Measurements from ENCODE around the gene ITGA7. TPM values are rescaled to one million over a fixed set of nuclear protein-coding genes. Genes with fewer than 3 reads are reported as not detected.

ITGA7 gene
- total RNA-seq, 4 donors from 2014 or later: 9.5 to 20.6 (median 15.8) TPM

- Histone ChIP-seq H3K27me3 (no peaks in the 10 kb centered on the region), H3K4me1 (peaks cover 10% of the 10 kb centered on the region), H3K9me3 (no peaks in the 10 kb centered on the region), H3K27ac (peak overlapping the region; percentile 44), H3K4me3 (no peak overlapping the region), H3K36me3 (no peaks in the 10 kb centered on the region)
- no peak for DNase-seq (ENCODE audit: low spot score in 2 of 2)
- 86% methylated on average over 5 of the region's 5 CpGs for whole genome bisulfite sequencing
- TF ChIP-seq POLR2A (IDR thresholded peaks at IDR 0.05): no peak
- no peak for TF ChIP-seq POLR2AphosphoS5 (IDR thresholded peaks at IDR 0.05)
- TF ChIP-seq CTCF (IDR thresholded peaks at IDR 0.05): no peak
- no peak for TF ChIP-seq EP300 (IDR thresholded peaks at IDR 0.05)
Observed at GRCh38 chr12:55647027-55647426, 60.7 kb downstream of the ITGA7 start.

- H3K9me3 ChIP-seq: no peaks in the 10 kb centered on the region
- H3K27ac ChIP-seq: no peak overlapping the region
- peaks cover 3% of the 10 kb centered on the region for H3K27me3 ChIP-seq
- no peak overlapping the region for H3K4me3 ChIP-seq
- TF ChIP-seq EP300 (IDR thresholded peaks at IDR 0.05): no peak
- no peak for TF ChIP-seq CTCF (IDR thresholded peaks at IDR 0.05)
- no peak for TF ChIP-seq POLR2A (IDR thresholded peaks at IDR 0.05)
- no peak for TF ChIP-seq POLR2AphosphoS5 (IDR thresholded peaks at IDR 0.05)
- 93% methylated on average over 1 of the region's 1 CpG for WGBS
- no peak for DNase-seq (ENCODE audit: low spot score in 2 of 2)
- peaks cover 10% of the 10 kb centered on the region for H3K4me1 ChIP-seq
- no peaks in the 10 kb centered on the region for H3K36me3 ChIP-seq
Observed at GRCh38 chr12:55644591-55644990, 63.1 kb downstream of the ITGA7 start.

GRCh38 chr12:55642669-55643068 is 65.0 kb downstream of the ITGA7 start:
- Histone ChIP-seq H3K27me3 (peaks cover 3% of the 10 kb centered on the region), H3K4me3 (no peak overlapping the region), H3K4me1 (peaks cover 10% of the 10 kb centered on the region), H3K36me3 (no peaks in the 10 kb centered on the region), H3K9me3 (no peaks in the 10 kb centered on the region), H3K27ac (no peak overlapping the region)
- TF ChIP-seq POLR2A (IDR thresholded peaks at IDR 0.05) (no peak), EP300 (IDR thresholded peaks at IDR 0.05) (no peak), POLR2AphosphoS5 (IDR thresholded peaks at IDR 0.05) (no peak), CTCF (IDR thresholded peaks at IDR 0.05) (no peak)
- 69% methylated on average over 7 of the region's 7 CpGs for WGBS
- DNase-seq (ENCODE audit: low spot score in 2 of 2): no peak

- H3K27ac ChIP-seq: no peak overlapping the region
- H3K27me3 ChIP-seq: peaks cover 3% of the 10 kb centered on the region
- H3K36me3 ChIP-seq: no peaks in the 10 kb centered on the region
- 85% methylated on average over 2 of the region's 2 CpGs for WGBS
- TF ChIP-seq EP300 (IDR thresholded peaks at IDR 0.05) (no peak), POLR2AphosphoS5 (IDR thresholded peaks at IDR 0.05) (no peak), POLR2A (IDR thresholded peaks at IDR 0.05) (no peak), CTCF (IDR thresholded peaks at IDR 0.05) (no peak)
- no peak overlapping the region for H3K4me3 ChIP-seq
- DNase-seq (ENCODE audit: low spot score in 2 of 2): no peak
- H3K4me1 ChIP-seq: peaks cover 10% of the 10 kb centered on the region
- no peaks in the 10 kb centered on the region for H3K9me3 ChIP-seq
Observed at GRCh38 chr12:55642267-55642666, 65.4 kb downstream of the ITGA7 start.

- 71% methylated on average over 6 of the region's 7 CpGs for WGBS
- Histone ChIP-seq H3K27me3 (peaks cover 3% of the 10 kb centered on the region), H3K4me1 (peaks cover 8% of the 10 kb centered on the region), H3K27ac (no peak overlapping the region), H3K4me3 (no peak overlapping the region), H3K36me3 (no peaks in the 10 kb centered on the region), H3K9me3 (no peaks in the 10 kb centered on the region)
- TF ChIP-seq POLR2A (IDR thresholded peaks at IDR 0.05): no peak
- TF ChIP-seq POLR2AphosphoS5 (IDR thresholded peaks at IDR 0.05): no peak
- no peak for TF ChIP-seq EP300 (IDR thresholded peaks at IDR 0.05)
- TF ChIP-seq CTCF (IDR thresholded peaks at IDR 0.05): no peak
- peak in 1 of 2 donors; percentile 44 for DNase-seq (ENCODE audit: low spot score in 2 of 2)
Observed at GRCh38 chr12:55641595-55641994, 66.1 kb downstream of the ITGA7 start.
